SK-N-SH (cell line): ENCODE data around the gene HOXB7. TPM values are rescaled to one million over a fixed set of nuclear protein-coding genes. Genes with fewer than 3 reads are reported as not detected.

Source experiments
- CTCF ChIA-PET: fragments of 300-600, 350-600 bp; formaldehyde crosslinking; extraction: SDS; loops from one replicate; lab custom pipeline; 2021; lab: Yijun Ruan, JAX
- POLR2A ChIA-PET: fragments of 350-600 bp; sonication (Branson Sonifier 250); formaldehyde crosslinking; extraction: SDS; loops from one replicate; lab custom pipeline; 2020; ENCODE audit warnings: antibody characterized with exemption, inconsistent platforms; lab: Yijun Ruan, JAX
- DNase-seq: peaks from one replicate; pipeline ENCODE4 v3.0.0; 2012
- H2AFZ ChIP-seq: fragments of 200-600 bp; sonication (generic); 2 replicates; pipeline ENCODE4 v1.8.1; 2016; ENCODE audit warnings: antibody characterized with exemption, mild to moderate bottlenecking, low read depth
- H3F3A ChIP-seq: fragments of 200-600 bp; sonication (generic); replicated peaks from 2 replicates; pipeline ENCODE3; 2016; ENCODE audit warnings: antibody characterized with exemption, mild to moderate bottlenecking; ENCODE audit not compliant: insufficient read depth
- H3K27ac ChIP-seq, 2 experiments: fragments of 200-500 bp in 1 of 2; fragments of 200-600 bp in 1 of 2; sonication (Bioruptor generic) in 1 of 2; sonication (generic), shearing (Covaris generic) in 1 of 2; 2 replicates each; pipeline versions ENCODE4 v1.5.1 to v1.6.1; 2014 to 2016; ENCODE audit warnings: low read depth in 2 of 2, inconsistent platforms in 1 of 2, low read length in 1 of 2, mild to moderate bottlenecking in 1 of 2, mixed read lengths in 1 of 2
- H3K27me3 ChIP-seq: fragments of 200-600 bp; sonication (generic), shearing (Covaris generic); 2 replicates; pipeline ENCODE4 v1.6.1; 2016; ENCODE audit warnings: mixed run types; ENCODE audit not compliant: insufficient read depth
- H3K36me3 ChIP-seq, 2 experiments: fragments of 200-500 bp in 1 of 2; fragments of 200-600 bp in 1 of 2; sonication (Bioruptor generic) in 1 of 2; sonication (generic) in 1 of 2; replicated peaks in 1 of 2; 2 replicates each; pipeline versions ENCODE3 to v1.5.1; 2014 to 2016; ENCODE audit warnings: low read length in 1 of 2, mild to moderate bottlenecking in 1 of 2; ENCODE audit not compliant: insufficient read depth in 2 of 2, control insufficient read depth in 1 of 2
- H3K4me1 ChIP-seq, 2 experiments: fragments of 200-500 bp in 1 of 2; fragments of 200-600 bp in 1 of 2; sonication (Bioruptor generic) in 1 of 2; sonication (generic), shearing (Covaris generic) in 1 of 2; 2 replicates each; pipeline versions ENCODE4 v1.5.1 to v1.6.1; 2014 to 2016; ENCODE audit warnings: low read depth in 1 of 2, low read length in 1 of 2, mixed run types in 1 of 2; ENCODE audit not compliant: insufficient read depth in 2 of 2, control insufficient read depth in 1 of 2
- H3K4me2 ChIP-seq: fragments of 200-600 bp; sonication (generic), shearing (Covaris generic); 2 replicates; pipeline ENCODE4 v1.6.1; 2017; ENCODE audit warnings: mixed run types
- H3K4me3 ChIP-seq, 2 experiments: fragments of 200-500 bp in 1 of 2; fragments of 200-600 bp in 1 of 2; sonication (Bioruptor generic) in 1 of 2; sonication (generic), shearing (Covaris generic) in 1 of 2; 2 replicates each; pipeline versions ENCODE4 v1.5.1 to v1.8.1; 2014 to 2016; ENCODE audit warnings: low read depth in 2 of 2, inconsistent platforms in 1 of 2, low read length in 1 of 2, mild to moderate bottlenecking in 1 of 2, mixed read lengths in 1 of 2, moderate library complexity in 1 of 2
- H3K79me2 ChIP-seq: fragments of 200-600 bp; sonication (generic); 2 replicates; pipeline ENCODE4 v1.8.1; 2017; ENCODE audit warnings: mild to moderate bottlenecking; ENCODE audit not compliant: insufficient read depth
- H3K9ac ChIP-seq: fragments of 200-600 bp; sonication (generic); 2 replicates; pipeline ENCODE4 v1.6.1; 2017; ENCODE audit warnings: mixed run types
- H3K9me2 ChIP-seq: fragments of 200-600 bp; sonication (generic); 2 replicates; pipeline ENCODE4 v1.6.1; 2017; ENCODE audit warnings: mixed run types
- H3K9me3 ChIP-seq: fragments of 200-600 bp; sonication (generic); 2 replicates; pipeline ENCODE4 v1.6.1; 2017; ENCODE audit warnings: mixed run types, mild to moderate bottlenecking, moderate library complexity
- H4K20me1 ChIP-seq: fragments of 200-600 bp; sonication (generic); 2 replicates; pipeline ENCODE4 v1.6.1; 2017; ENCODE audit warnings: mild to moderate bottlenecking, mixed run types; ENCODE audit not compliant: insufficient read depth
- FOXM1 ChIP-seq: IDR thresholded peaks from 2 replicates; pipeline ENCODE4 v1.4.0; 2012; ENCODE audit warnings: low read depth, mild to moderate bottlenecking
- GATA2 ChIP-seq: sonication (generic); formaldehyde crosslinking; IDR thresholded peaks from 2 replicates; pipeline ENCODE4 v1.5.0; 2020; ENCODE audit warnings: mild to moderate bottlenecking, missing genetic modification reagents
- IRF3 ChIP-seq: fragments of 150-350 bp; IDR thresholded peaks from 2 replicates; pipeline ENCODE4 v1.6.1; 2016; ENCODE audit warnings: mild to moderate bottlenecking, low read depth, low read length
- JUND ChIP-seq: IDR thresholded peaks from 2 replicates; pipeline ENCODE4 v1.4.0; 2012
- MXI1 ChIP-seq: IDR thresholded peaks from 2 replicates; pipeline ENCODE4 v1.6.1; 2012; ENCODE audit warnings: mild to moderate bottlenecking, low read depth, low read length, improper control_type of control experiment
- NRF1 ChIP-seq: IDR thresholded peaks from 2 replicates; pipeline ENCODE4 v1.6.1; 2012; ENCODE audit warnings: low read depth, mild to moderate bottlenecking, low read length
- RAD21 ChIP-seq: IDR thresholded peaks from 2 replicates; pipeline ENCODE4 v1.6.1; 2012; ENCODE audit warnings: mild to moderate bottlenecking, low read length
- REST ChIP-seq: IDR thresholded peaks from 2 replicates; pipeline ENCODE4 v1.6.1; 2012; ENCODE audit warnings: mild to moderate bottlenecking, low read depth, low read length, moderate library complexity
- RXRA ChIP-seq: IDR thresholded peaks from 2 replicates; pipeline ENCODE4 v1.4.0; 2012; ENCODE audit warnings: low read depth, mild to moderate bottlenecking, borderline replicate concordance
- TCF12 ChIP-seq: IDR thresholded peaks from 2 replicates; pipeline ENCODE4 v1.4.0; 2012
- YY1 ChIP-seq: IDR thresholded peaks from 2 replicates; pipeline ENCODE4 v1.4.0; 2012; ENCODE audit warnings: low read depth, mild to moderate bottlenecking
- WGBS: methylation state at CpG from one replicate; pipeline ENCODE4 v1.1.6; 2017; ENCODE audit warnings: low lambda C conversion rate; 5-methylcytosine and 5-hydroxymethylcytosine counted together
- polyA plus RNA-seq, 3 experiments: library from polyadenylated mRNA; depleted of rRNA; stranded (reverse); fragments of >200 nt; gene quantifications; 2 replicates each; pipeline ENCODE4 v1.2.3, GENCODE V29; 2012

HOXB7 gene
- polyA plus RNA-seq, 1 of the 3 experiments (the other 2 are of a cell fraction), result not detected

GRCh38 chr17:48597528-48597777, 13.4 kb downstream of the HOXB7 start (continued):
- TF ChIP-seq IRF3, result no peak
- no peak for TF ChIP-seq JUND
- TF ChIP-seq MXI1, result no peak

- H3K9me3 ChIP-seq, result no peaks in the 10 kb centered on the region
- no peak for DNase-seq
- H3K27ac ChIP-seq, result no peak overlapping the region
- H3K9ac ChIP-seq, result no peak overlapping the region
- peaks cover 4% of the 10 kb centered on the region for H3F3A ChIP-seq
- H3K4me2 ChIP-seq, result no peak overlapping the region
- H4K20me1 ChIP-seq, result peaks cover 20% of the 10 kb centered on the region; the same call in 1 of the 2 replicates
- ChIA-PET POLR2A (no interaction called here), CTCF (interaction anchor here (0.6 to 1.6 kb wide), 2 partner anchors 10 to 22 kb away, joined by 3 to 6 read pairs; no protein-coding TSS in a partner anchor)
- H2AFZ ChIP-seq, result no peak overlapping the region
- no peaks in the 10 kb centered on the region for H3K36me3 ChIP-seq
- H3K4me1 ChIP-seq, result 0 out of 4 replicates have a peak, but pooled peaks cover 0 to 4% of the 10 kb centered on the region in 2 experiments
- H3K27me3 ChIP-seq, result peaks cover 98% of the 10 kb centered on the region
- H3K79me2 ChIP-seq, result no peaks in the 10 kb centered on the region
- H3K9me2 ChIP-seq, result no peaks in the 10 kb centered on the region
- 22% methylated on average over 25 of the region's 26 CpGs for WGBS
- TF ChIP-seq REST, result no peak
- TF ChIP-seq RXRA, result no peak
- TF ChIP-seq, all 33 proteins: peak for 0
- H3K4me3 ChIP-seq, result no peak overlapping the region
Measured at GRCh38 chr17:48596735-48597527, 13.9 kb downstream of the HOXB7 start.

- Histone ChIP-seq H3K9ac (no peak overlapping the region), H3K4me2 (no peak overlapping the region), H3K27ac (no peak overlapping the region), H3K79me2 (no peaks in the 10 kb centered on the region), H3K27me3 (peaks cover 98% of the 10 kb centered on the region), H3K4me3 (no peak overlapping the region), H3K36me3 (no peaks in the 10 kb centered on the region), H3K4me1 (0 out of 4 replicates have a peak, but pooled peaks cover 0 to 4% of the 10 kb centered on the region in 2 experiments), H3F3A (peaks cover 4% of the 10 kb centered on the region), H3K9me3 (no peaks in the 10 kb centered on the region), H2AFZ (no peak overlapping the region), H4K20me1 (peaks cover 14% of the 10 kb centered on the region; the same call in 1 of the 2 replicates), H3K9me2 (no peaks in the 10 kb centered on the region)
- 11% methylated on average over 43 of the region's 54 CpGs for WGBS
- POLR2A ChIA-PET, result no interaction called here
- TF ChIP-seq GATA2, result no peak
- no peak for TF ChIP-seq RAD21
- TF ChIP-seq TCF12, result no peak
- no peak for TF ChIP-seq REST
- no peak for TF ChIP-seq NRF1
- TF ChIP-seq FOXM1, result no peak
- no peak for TF ChIP-seq YY1
- DNase-seq, result no peak
- CTCF ChIA-PET, result interaction anchor here (0.6 to 3.7 kb wide), 7 partner anchors 10 to 440 kb away, joined by 3 to 20 read pairs (median 4); partner anchors contain the start of gene HOXB8
Measured at GRCh38 chr17:48596000-48596734, 14.7 kb downstream of the HOXB7 start.
